ENCODE data around the gene SH3BGRL2.

- no peak for TF ChIP-seq EZH2 (IDR thresholded peaks at IDR 0.05; ENCODE audit: borderline replicate concordance, low read depth, low read length, severe bottlenecking)
- TF ChIP-seq, protein P1, sequence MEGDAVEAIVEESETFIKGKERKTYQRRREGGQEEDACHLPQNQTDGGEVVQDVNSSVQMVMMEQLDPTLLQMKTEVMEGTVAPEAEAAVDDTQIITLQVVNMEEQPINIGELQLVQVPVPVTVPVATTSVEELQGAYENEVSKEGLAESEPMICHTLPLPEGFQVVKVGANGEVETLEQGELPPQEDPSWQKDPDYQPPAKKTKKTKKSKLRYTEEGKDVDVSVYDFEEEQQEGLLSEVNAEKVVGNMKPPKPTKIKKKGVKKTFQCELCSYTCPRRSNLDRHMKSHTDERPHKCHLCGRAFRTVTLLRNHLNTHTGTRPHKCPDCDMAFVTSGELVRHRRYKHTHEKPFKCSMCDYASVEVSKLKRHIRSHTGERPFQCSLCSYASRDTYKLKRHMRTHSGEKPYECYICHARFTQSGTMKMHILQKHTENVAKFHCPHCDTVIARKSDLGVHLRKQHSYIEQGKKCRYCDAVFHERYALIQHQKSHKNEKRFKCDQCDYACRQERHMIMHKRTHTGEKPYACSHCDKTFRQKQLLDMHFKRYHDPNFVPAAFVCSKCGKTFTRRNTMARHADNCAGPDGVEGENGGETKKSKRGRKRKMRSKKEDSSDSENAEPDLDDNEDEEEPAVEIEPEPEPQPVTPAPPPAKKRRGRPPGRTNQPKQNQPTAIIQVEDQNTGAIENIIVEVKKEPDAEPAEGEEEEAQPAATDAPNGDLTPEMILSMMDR (IDR thresholded peaks at IDR 0.05; ENCODE audit: borderline replicate concordance, extremely low read depth, low read length, poor library complexity, severe bottlenecking), result no peak
These were observed 16.6 kb downstream of the SH3BGRL2 start for GRCh38 chr6:79647741-79648140.

All from DND-41 (cell line).